ENCODE measurements around the gene RFWD3. TPM values are rescaled to one million over a fixed set of nuclear protein-coding genes. Genes with fewer than 3 reads are reported as not detected.

The RFWD3 gene, protein sequence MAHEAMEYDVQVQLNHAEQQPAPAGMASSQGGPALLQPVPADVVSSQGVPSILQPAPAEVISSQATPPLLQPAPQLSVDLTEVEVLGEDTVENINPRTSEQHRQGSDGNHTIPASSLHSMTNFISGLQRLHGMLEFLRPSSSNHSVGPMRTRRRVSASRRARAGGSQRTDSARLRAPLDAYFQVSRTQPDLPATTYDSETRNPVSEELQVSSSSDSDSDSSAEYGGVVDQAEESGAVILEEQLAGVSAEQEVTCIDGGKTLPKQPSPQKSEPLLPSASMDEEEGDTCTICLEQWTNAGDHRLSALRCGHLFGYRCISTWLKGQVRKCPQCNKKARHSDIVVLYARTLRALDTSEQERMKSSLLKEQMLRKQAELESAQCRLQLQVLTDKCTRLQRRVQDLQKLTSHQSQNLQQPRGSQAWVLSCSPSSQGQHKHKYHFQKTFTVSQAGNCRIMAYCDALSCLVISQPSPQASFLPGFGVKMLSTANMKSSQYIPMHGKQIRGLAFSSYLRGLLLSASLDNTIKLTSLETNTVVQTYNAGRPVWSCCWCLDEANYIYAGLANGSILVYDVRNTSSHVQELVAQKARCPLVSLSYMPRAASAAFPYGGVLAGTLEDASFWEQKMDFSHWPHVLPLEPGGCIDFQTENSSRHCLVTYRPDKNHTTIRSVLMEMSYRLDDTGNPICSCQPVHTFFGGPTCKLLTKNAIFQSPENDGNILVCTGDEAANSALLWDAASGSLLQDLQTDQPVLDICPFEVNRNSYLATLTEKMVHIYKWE
- total RNA-seq = 10 to 100 TPM; 34.2 to 61.2 TPM
- 46.2 to 74.5 reads per million in 2 donors for total RNA-seq

GRCh38 chr16:74666425-74667254 lies at the start of gene RFWD3:
RFWD3 (minus strand) TSS chr16:74666877; CDS start chr16:74661449, 5,428 bp downstream.
- DNase-seq (peak; percentile 87 to 95 (median 92)), ATAC-seq (peak; percentile 99)
- H3K9me3 ChIP-seq (ENCODE audit: control insufficient read depth, low read length, poor library complexity, severe bottlenecking) = no peaks in the 10 kb centered on the region
- Mint-ChIP-seq H3K4me3 (peak within 1 kb of the TSS; percentile 95), H3K27ac (peak within 1 kb of the TSS; percentile 86), H3K27me3 (no peaks in the 10 kb centered on the region), H3K36me3 (ENCODE audit: low read depth) (no peaks in the 10 kb centered on the region), H3K4me1 (peaks cover 24% of the 10 kb centered on the region)

DNA sequence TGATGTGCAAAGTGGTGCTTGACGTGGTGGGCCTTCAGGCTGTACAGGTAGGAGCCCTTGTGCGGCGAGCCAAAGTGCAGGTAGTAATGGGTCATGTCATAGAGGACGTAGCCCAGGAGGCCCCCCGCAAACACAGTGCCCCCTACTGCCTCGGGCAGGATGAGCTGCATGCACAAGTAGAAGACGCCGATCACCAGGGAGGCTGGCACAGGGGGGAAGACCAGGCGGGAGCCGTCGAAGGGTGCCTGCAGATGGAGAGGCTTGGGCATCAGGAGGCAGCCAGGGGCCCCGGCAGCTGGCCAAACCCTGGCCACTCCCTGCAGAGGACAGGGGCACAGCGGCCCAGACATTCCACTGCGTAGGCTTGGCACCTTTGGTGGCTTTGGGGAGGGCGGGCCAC lies 49.7 kb upstream of the RFWD3 start:
- DNase-seq (no peak), ATAC-seq (no peak)
- Mint-ChIP-seq H3K27ac (no peak overlapping the region), H3K27me3 (no peaks in the 10 kb centered on the region), H3K36me3 (ENCODE audit: low read depth) (no peaks in the 10 kb centered on the region), H3K4me3 (no peak overlapping the region), H3K4me1 (peaks cover 4% of the 10 kb centered on the region)
- H3K9me3 ChIP-seq (ENCODE audit: control insufficient read depth, low read length, poor library complexity, severe bottlenecking) = no peaks in the 10 kb centered on the region

GRCh38 chr16:74713876-74714275 lies 47.2 kb upstream of the RFWD3 start:
- DNase-seq (no peak), ATAC-seq (no peak)
- H3K4me1 Mint-ChIP-seq = peaks cover 10% of the 10 kb centered on the region
- no peaks in the 10 kb centered on the region for H3K36me3 Mint-ChIP-seq (ENCODE audit: low read depth)
- no peaks in the 10 kb centered on the region for H3K27me3 Mint-ChIP-seq
- H3K4me3 Mint-ChIP-seq = no peak overlapping the region
- no peaks in the 10 kb centered on the region for H3K9me3 ChIP-seq (ENCODE audit: control insufficient read depth, low read length, poor library complexity, severe bottlenecking)
- H3K27ac Mint-ChIP-seq = no peak overlapping the region

GRCh38 chr16:74713325-74713724 lies 46.6 kb upstream of the RFWD3 start:
- no peak overlapping the region for H3K27ac Mint-ChIP-seq
- peaks cover 10% of the 10 kb centered on the region for H3K4me1 Mint-ChIP-seq
- H3K9me3 ChIP-seq (ENCODE audit: control insufficient read depth, low read length, poor library complexity, severe bottlenecking) = no peaks in the 10 kb centered on the region
- ATAC-seq (no peak), DNase-seq (no peak)
- H3K4me3 Mint-ChIP-seq = no peak overlapping the region
- H3K27me3 Mint-ChIP-seq = no peaks in the 10 kb centered on the region
- no peaks in the 10 kb centered on the region for H3K36me3 Mint-ChIP-seq (ENCODE audit: low read depth)

DNA sequence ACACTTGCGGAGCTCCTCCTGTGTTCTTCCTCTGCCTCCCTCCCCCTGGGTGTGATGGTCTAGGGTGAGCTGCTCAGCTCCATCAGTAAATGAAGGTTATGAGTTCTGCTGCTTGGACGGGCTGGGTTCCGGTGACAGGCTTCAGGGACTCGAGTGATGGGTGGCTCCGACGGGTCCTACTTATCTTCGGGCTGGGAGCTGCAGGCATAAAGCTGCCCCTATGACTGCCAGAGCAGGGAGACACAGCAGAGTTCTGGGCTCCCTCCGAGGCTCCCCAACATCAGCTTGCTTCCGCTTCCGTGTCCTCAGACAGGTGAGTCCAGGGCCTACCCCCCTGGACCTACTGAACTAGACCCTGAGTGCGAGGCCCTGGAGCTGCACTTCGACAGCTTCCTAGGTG lies 45.3 kb upstream of the RFWD3 start:
- no peaks in the 10 kb centered on the region for H3K36me3 Mint-ChIP-seq (ENCODE audit: low read depth)

DNA sequence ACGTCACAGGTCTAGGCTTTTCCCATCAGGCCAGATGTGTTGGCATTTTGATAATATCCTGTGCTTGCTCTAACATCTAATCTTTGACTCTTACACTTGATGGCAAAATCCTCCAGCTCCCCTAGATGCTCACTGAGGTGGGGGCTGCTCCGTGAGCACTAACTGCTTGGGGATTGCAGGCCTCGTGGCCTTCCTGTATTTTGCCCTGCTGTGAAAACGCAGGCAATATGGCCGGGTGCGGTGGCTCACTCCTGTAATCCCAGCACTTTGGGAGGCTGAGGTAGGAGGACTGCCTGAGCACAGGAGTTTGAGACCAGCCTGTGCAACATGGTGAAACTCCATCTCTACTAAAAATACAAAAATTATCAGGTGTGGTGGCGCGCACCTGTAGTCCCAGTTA lies 43.7 kb upstream of the RFWD3 start:
- Mint-ChIP-seq H3K4me3 (no peak overlapping the region), H3K4me1 (peaks cover 10% of the 10 kb centered on the region), H3K27ac (no peak overlapping the region), H3K36me3 (ENCODE audit: low read depth) (no peaks in the 10 kb centered on the region), H3K27me3 (no peaks in the 10 kb centered on the region)
- DNase-seq = no peak
- ATAC-seq = no peak
- H3K9me3 ChIP-seq (ENCODE audit: control insufficient read depth, low read length, poor library complexity, severe bottlenecking) = no peaks in the 10 kb centered on the region

More for the DNA sequence above, 45.3 kb upstream of the RFWD3 start:
- no peak for ATAC-seq
- H3K27ac Mint-ChIP-seq = no peak overlapping the region
- no peak for DNase-seq
- H3K4me3 Mint-ChIP-seq = no peak overlapping the region
- H3K27me3 Mint-ChIP-seq = no peaks in the 10 kb centered on the region
- no peaks in the 10 kb centered on the region for H3K9me3 ChIP-seq (ENCODE audit: control insufficient read depth, low read length, poor library complexity, severe bottlenecking)
- peaks cover 10% of the 10 kb centered on the region for H3K4me1 Mint-ChIP-seq

- ATAC-seq (peak; percentile 100), DNase-seq (peak; percentile 68 to 80 (median 73))
- Mint-ChIP-seq H3K4me1 (peaks cover 15% of the 10 kb centered on the region), H3K27ac (peak overlapping the region; percentile 79), H3K36me3 (ENCODE audit: low read depth) (no peaks in the 10 kb centered on the region), H3K27me3 (no peaks in the 10 kb centered on the region), H3K4me3 (no peak overlapping the region)
- H3K9me3 ChIP-seq (ENCODE audit: control insufficient read depth, low read length, poor library complexity, severe bottlenecking) = no peaks in the 10 kb centered on the region
These were observed 42.8 kb upstream of the RFWD3 start for GRCh38 chr16:74709441-74709877.

DNA sequence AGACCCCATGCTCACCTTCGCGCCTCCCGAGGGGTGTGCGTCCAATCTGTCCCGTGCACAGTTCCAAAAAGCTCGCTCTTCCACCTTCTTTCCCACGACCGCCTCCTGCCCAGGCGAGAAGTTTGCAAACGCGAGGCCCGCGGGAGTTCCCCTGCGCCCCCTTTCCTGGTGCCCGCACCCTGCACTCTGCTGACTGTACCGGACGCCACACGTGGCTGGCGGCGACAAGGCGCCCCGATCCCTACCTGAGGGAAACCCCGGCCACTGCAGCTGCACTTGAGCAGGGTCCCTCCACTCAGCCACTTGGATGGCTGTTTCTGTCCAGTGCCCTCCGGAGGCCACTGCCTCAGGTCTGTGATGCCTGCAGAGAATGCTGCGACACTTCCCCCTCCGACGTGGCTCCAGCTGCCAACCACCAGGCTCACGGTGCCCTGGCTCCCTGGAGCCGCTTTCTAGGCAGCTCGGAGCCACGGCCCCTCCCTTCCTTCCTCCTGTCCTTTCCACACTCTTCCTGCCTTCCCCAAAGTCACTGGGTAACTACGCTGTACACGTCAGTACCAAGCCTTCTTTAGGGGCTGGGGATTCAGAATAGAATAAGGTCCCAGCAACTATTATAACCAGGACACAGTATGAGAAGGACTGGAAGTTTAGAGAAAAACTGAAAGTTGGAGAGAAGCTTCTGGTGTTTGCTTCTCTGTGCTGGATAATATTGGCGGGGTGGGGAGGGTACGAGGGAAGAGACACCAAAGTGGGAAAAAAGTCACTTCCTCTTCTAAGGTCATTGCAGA lies 34.0 kb upstream of the RFWD3 start, which contains the start of gene MLKL:
Gene MLKL, minus strand, starts transcription at position 425 of the 788 bp plus-strand sequence. CDS start 5,105 bp downstream, outside the sequence.
- H3K4me1 Mint-ChIP-seq = peaks cover 52% of the 10 kb centered on the region
- no peaks in the 10 kb centered on the region for H3K9me3 ChIP-seq (ENCODE audit: control insufficient read depth, low read length, poor library complexity, severe bottlenecking)

GRCh38 chr16:74700116-74700437 lies 33.4 kb upstream of the RFWD3 start:
- Mint-ChIP-seq H3K36me3 (ENCODE audit: low read depth) (peaks cover 4% of the 10 kb centered on the region), H3K4me1 (peaks cover 55% of the 10 kb centered on the region), H3K4me3 (peak overlapping the region; percentile 100), H3K27ac (peak overlapping the region; percentile 100), H3K27me3 (no peaks in the 10 kb centered on the region)
- ATAC-seq = peak; percentile 35
- H3K9me3 ChIP-seq (ENCODE audit: control insufficient read depth, low read length, poor library complexity, severe bottlenecking) = no peaks in the 10 kb centered on the region
- no peak for DNase-seq

More for the DNA sequence above, 34.0 kb upstream of the RFWD3 start, which contains the start of gene MLKL:
- Mint-ChIP-seq H3K27me3 (no peaks in the 10 kb centered on the region), H3K4me3 (peak within 1 kb of the TSS; percentile 100), H3K27ac (peak within 1 kb of the TSS; percentile 100), H3K36me3 (ENCODE audit: low read depth) (peaks cover 4% of the 10 kb centered on the region)
- DNase-seq = peak; percentile 31 to 57 (median 55)
- peak; percentile 82 for ATAC-seq

DNA sequence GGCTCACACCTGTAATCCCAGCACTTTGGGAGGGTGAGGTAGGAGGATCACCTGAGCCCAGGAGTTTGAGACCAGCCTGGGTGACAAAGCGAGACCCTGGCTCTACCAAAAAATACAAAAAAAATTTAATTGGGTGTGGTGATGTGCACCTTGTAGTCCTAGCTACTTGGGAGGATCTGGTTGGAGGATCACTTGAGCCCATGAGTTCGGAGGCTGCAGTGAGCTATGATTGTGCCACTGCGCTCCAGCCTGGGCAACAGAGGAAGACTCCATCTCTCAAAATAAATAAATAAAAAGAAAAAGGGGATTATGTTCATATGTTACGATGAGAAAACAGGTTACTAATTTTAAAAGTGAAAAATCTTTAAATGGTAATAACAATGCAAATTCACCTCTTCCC lies 33.0 kb upstream of the RFWD3 start:
- Mint-ChIP-seq H3K4me1 (peaks cover 52% of the 10 kb centered on the region), H3K27me3 (no peaks in the 10 kb centered on the region), H3K36me3 (ENCODE audit: low read depth) (peaks cover 4% of the 10 kb centered on the region), H3K4me3 (peak overlapping the region; percentile 100), H3K27ac (peak overlapping the region; percentile 100)
- H3K9me3 ChIP-seq (ENCODE audit: control insufficient read depth, low read length, poor library complexity, severe bottlenecking) = no peaks in the 10 kb centered on the region
- ATAC-seq (no peak), DNase-seq (no peak)

GRCh38 chr16:74698222-74698621 lies 31.5 kb upstream of the RFWD3 start:
- no peak for ATAC-seq
- H3K4me1 Mint-ChIP-seq = peaks cover 52% of the 10 kb centered on the region

More at GRCh38 chr16:74698222-74698621, 31.5 kb upstream of the RFWD3 start:
- no peak for DNase-seq
- Mint-ChIP-seq H3K27me3 (no peaks in the 10 kb centered on the region), H3K4me3 (peak overlapping the region; percentile 100), H3K36me3 (ENCODE audit: low read depth) (peaks cover 6% of the 10 kb centered on the region), H3K27ac (peak overlapping the region; percentile 100)
- no peaks in the 10 kb centered on the region for H3K9me3 ChIP-seq (ENCODE audit: control insufficient read depth, low read length, poor library complexity, severe bottlenecking)
